Ectodermal cell (in vitro differentiated cells): ENCODE measurements around the gene ADGRA1.

ENCODE experiments used
- H3K27ac ChIP-seq: 2 replicates; pipeline ENCODE4 v1.7.0; 2013; ENCODE audit warnings: mild to moderate bottlenecking, low read depth, low read length; ENCODE audit not compliant: insufficient read depth, poor library complexity, severe bottlenecking
- H3K27me3 ChIP-seq: 2 replicates; pipeline ENCODE4 v1.7.0; 2013; ENCODE audit warnings: mild to moderate bottlenecking, low read length; ENCODE audit not compliant: insufficient read depth, control insufficient read depth, poor library complexity, severe bottlenecking
- H3K36me3 ChIP-seq: one replicate; pipeline ENCODE4 v1.7.0; 2013; ENCODE audit warnings: low read length; ENCODE audit not compliant: control insufficient read depth, insufficient read depth
- H3K4me1 ChIP-seq: one replicate; pipeline ENCODE4 v1.7.0; 2013; ENCODE audit warnings: low read length; ENCODE audit not compliant: control insufficient read depth, insufficient read depth
- H3K4me3 ChIP-seq: 2 replicates; pipeline ENCODE4 v1.7.0; 2013; ENCODE audit warnings: low read depth, low read length, control low read depth; ENCODE audit not compliant: insufficient read depth
- H3K9me3 ChIP-seq: 2 replicates; pipeline ENCODE4 v1.7.0; 2013; ENCODE audit warnings: mild to moderate bottlenecking, low read length, moderate library complexity; ENCODE audit not compliant: control insufficient read depth
- WGBS, 2 experiments: methylation state at CpG; one replicate each; pipeline ENCODE4 v1.1.7; 2013; ENCODE audit warnings: missing lambda C conversion rate in 2 of 2; 5-methylcytosine and 5-hydroxymethylcytosine counted together

The ADGRA1 gene

DNA sequence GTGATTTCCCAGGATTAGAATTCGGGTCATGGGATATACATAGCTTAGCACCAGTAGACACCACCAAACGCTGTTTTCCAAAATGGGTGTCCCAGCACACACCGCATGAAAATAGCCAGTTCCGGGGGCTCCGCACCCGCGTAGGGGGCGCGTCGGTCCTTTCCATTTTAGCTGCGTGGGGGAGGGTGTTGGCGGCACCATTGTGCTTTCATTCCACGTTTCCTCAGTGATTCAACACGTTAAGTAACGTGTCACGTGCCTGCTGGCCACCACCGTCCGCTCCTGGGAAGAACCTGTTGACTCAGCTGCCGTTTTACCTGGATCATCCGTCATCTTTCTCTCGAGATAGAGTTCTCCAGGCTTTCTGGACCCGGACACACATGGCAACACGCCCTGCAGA lies 25.6 kb upstream of the ADGRA1 start:
- Histone ChIP-seq H3K9me3 (no peaks in the 10 kb centered on the region), H3K4me3 (no peak overlapping the region), H3K27ac (no peak overlapping the region), H3K36me3 (no peaks in the 10 kb centered on the region), H3K4me1 (no peaks in the 10 kb centered on the region), H3K27me3 (no peaks in the 10 kb centered on the region)
- 95 to 96% methylated on average over 23 of the region's 23 CpGs for WGBS, 2 experiments

DNA sequence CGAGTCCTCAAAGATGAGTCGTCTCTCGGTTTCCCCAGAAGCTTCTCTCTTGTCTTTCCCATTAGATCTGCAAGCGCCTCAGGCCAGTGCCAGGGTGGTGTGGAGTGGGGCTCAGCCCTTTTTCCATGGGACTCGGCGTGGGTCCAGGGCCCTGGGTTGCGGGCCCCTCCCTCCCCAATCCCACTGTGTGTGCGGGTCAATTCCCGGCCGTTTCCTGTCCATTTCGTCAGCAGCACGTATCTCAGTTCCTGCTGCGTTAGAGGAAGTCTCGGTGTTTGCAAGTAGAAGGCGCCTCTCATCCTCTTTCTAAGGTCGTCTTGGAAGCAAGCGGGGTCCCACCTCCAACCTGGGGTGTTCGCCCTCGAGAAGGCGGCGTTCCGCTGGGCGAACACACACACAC lies 25.1 kb upstream of the ADGRA1 start:
- Histone ChIP-seq H3K27me3 (no peaks in the 10 kb centered on the region), H3K4me1 (no peaks in the 10 kb centered on the region), H3K36me3 (no peaks in the 10 kb centered on the region), H3K27ac (no peak overlapping the region), H3K9me3 (no peaks in the 10 kb centered on the region), H3K4me3 (no peak overlapping the region)
- WGBS, 2 experiments = 91 to 92% methylated on average over 23 of the region's 23 CpGs

- peaks cover 8% of the 10 kb centered on the region for H3K4me1 ChIP-seq
- no peaks in the 10 kb centered on the region for H3K36me3 ChIP-seq
- 91 to 93% methylated on average over 26 of the region's 26 CpGs for WGBS, 2 experiments
- no peaks in the 10 kb centered on the region for H3K9me3 ChIP-seq
- no peaks in the 10 kb centered on the region for H3K27me3 ChIP-seq
- H3K4me3 ChIP-seq = no peak overlapping the region
- no peak overlapping the region for H3K27ac ChIP-seq
Measured at GRCh38 chr10:133067149-133068105, 20.3 kb upstream of the ADGRA1 start.

- Histone ChIP-seq H3K4me1 (peaks cover 8% of the 10 kb centered on the region), H3K27me3 (no peaks in the 10 kb centered on the region), H3K9me3 (no peaks in the 10 kb centered on the region), H3K4me3 (no peak overlapping the region), H3K27ac (no peak overlapping the region), H3K36me3 (no peaks in the 10 kb centered on the region)
- 91 to 92% methylated on average over 24 of the region's 24 CpGs for WGBS, 2 experiments
Measured at GRCh38 chr10:133068111-133069032, 19.4 kb upstream of the ADGRA1 start.

- WGBS, 2 experiments = 90 to 93% methylated on average over 23 of the region's 23 CpGs
Measured at GRCh38 chr10:133069033-133069525, 18.6 kb upstream of the ADGRA1 start.

GRCh38 chr10:133070405-133070804 lies 17.3 kb upstream of the ADGRA1 start:
- no peak overlapping the region for H3K27ac ChIP-seq
- H3K27me3 ChIP-seq = no peaks in the 10 kb centered on the region
- peaks cover 8% of the 10 kb centered on the region for H3K4me1 ChIP-seq
- H3K9me3 ChIP-seq = no peaks in the 10 kb centered on the region
- H3K36me3 ChIP-seq = no peaks in the 10 kb centered on the region
- 70 to 72% methylated on average over 16 of the region's 16 CpGs for WGBS, 2 experiments
- H3K4me3 ChIP-seq = no peak overlapping the region

More at GRCh38 chr10:133069033-133069525, 18.6 kb upstream of the ADGRA1 start:
- Histone ChIP-seq H3K9me3 (no peaks in the 10 kb centered on the region), H3K4me1 (peaks cover 8% of the 10 kb centered on the region), H3K36me3 (no peaks in the 10 kb centered on the region), H3K27me3 (no peaks in the 10 kb centered on the region), H3K4me3 (no peak overlapping the region), H3K27ac (no peak overlapping the region)

DNA sequence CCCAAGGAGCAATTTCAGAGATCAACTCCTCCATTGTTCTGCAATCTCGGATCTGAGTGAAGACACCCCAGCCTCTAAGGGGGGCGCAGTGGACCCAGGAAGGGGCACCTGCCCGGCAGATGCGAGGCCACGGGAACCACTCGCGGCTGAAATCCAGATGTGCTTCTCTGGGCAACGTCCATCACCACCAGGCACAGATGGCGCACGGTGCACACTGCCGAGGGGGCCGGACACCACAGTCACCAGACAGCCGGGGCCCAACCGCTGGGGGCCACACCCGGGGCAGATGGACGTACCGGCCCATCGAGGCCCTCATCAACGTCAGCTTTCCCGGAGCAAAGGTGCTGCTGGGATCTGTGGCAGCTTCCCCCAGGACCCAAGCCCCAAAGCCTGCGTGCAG lies 16.9 kb upstream of the ADGRA1 start:
- no peaks in the 10 kb centered on the region for H3K27me3 ChIP-seq
- peaks cover 8% of the 10 kb centered on the region for H3K4me1 ChIP-seq
- H3K4me3 ChIP-seq = no peak overlapping the region
- no peaks in the 10 kb centered on the region for H3K9me3 ChIP-seq
- 86% methylated on average over 21 of the region's 21 CpGs for WGBS, 2 experiments
- H3K27ac ChIP-seq = no peak overlapping the region
- H3K36me3 ChIP-seq = no peaks in the 10 kb centered on the region

DNA sequence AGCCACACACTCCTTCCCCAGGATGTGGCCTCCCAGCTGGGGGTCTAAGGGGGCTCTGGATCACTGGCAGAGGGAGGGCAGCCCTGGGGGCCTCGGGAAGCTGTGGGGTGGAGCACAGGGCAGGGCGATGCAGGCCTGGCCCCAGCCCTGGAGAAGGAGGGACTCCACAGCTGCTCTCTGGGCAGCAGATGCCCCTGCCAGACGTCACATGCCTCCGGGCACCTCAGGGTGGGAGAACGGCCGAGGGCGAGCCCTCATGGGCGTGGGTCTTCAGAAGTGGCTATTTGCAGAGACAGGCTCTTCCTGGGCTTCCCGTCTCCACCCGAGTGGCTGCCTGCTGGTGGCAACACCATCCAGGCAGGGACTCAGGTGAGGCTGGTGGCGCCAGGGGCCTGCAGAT lies 16.0 kb upstream of the ADGRA1 start:
- Histone ChIP-seq H3K27ac (no peak overlapping the region), H3K9me3 (no peaks in the 10 kb centered on the region), H3K36me3 (no peaks in the 10 kb centered on the region), H3K4me1 (peaks cover 8% of the 10 kb centered on the region), H3K4me3 (no peak overlapping the region), H3K27me3 (no peaks in the 10 kb centered on the region)
- 85% methylated on average over 11 of the region's 11 CpGs for WGBS, 2 experiments

GRCh38 chr10:133072196-133072595 lies 15.5 kb upstream of the ADGRA1 start:
- 50 to 51% methylated on average over 19 of the region's 19 CpGs for WGBS, 2 experiments
- H3K36me3 ChIP-seq = no peaks in the 10 kb centered on the region

More at GRCh38 chr10:133072196-133072595, 15.5 kb upstream of the ADGRA1 start:
- Histone ChIP-seq H3K4me1 (peaks cover 8% of the 10 kb centered on the region), H3K4me3 (no peak overlapping the region), H3K27me3 (no peaks in the 10 kb centered on the region), H3K27ac (no peak overlapping the region), H3K9me3 (no peaks in the 10 kb centered on the region)
